Activated naive CD4-positive, alpha-beta T cell treated with anti-CD3 and anti-CD28 coated beads, Interleukin-2, amount 10 ng/mL, durations not matched to agents 7 days and 5 days (primary cell): ENCODE measurements around the gene LAMTOR4.

Experiments used
- CTCF ChIA-PET: fragments of 350-600 bp; sonication (Branson Sonifier 250); formaldehyde crosslinking; loops from one replicate; lab custom pipeline; 2021; ENCODE audit warnings: antibody characterized with exemption; lab: Charles Lee
- DNase-seq: peaks from one replicate; pipeline ENCODE4 v3.0.0-alpha.2; 2020
- H3K27ac Mint-ChIP-seq: one replicate; pipeline ENCODE4 v1.8.0; 2021; ENCODE audit warnings: mild to moderate bottlenecking, moderate library complexity, mixed read lengths
- H3K27me3 Mint-ChIP-seq: one replicate; pipeline ENCODE4 v1.8.0; 2021; ENCODE audit warnings: mild to moderate bottlenecking, mixed read lengths
- H3K36me3 Mint-ChIP-seq: one replicate; pipeline ENCODE4 v1.8.0; 2021; ENCODE audit warnings: mixed read lengths
- H3K4me1 Mint-ChIP-seq: one replicate; pipeline ENCODE4 v1.8.0; 2021; ENCODE audit warnings: mixed read lengths
- H3K4me3 Mint-ChIP-seq: one replicate; pipeline ENCODE4 v1.8.0; 2021; ENCODE audit warnings: mild to moderate bottlenecking, moderate library complexity, mixed read lengths
- H3K9me3 Mint-ChIP-seq: one replicate; pipeline ENCODE4 v1.8.0; 2021; ENCODE audit warnings: mixed read lengths

Gene LAMTOR4

DNA sequence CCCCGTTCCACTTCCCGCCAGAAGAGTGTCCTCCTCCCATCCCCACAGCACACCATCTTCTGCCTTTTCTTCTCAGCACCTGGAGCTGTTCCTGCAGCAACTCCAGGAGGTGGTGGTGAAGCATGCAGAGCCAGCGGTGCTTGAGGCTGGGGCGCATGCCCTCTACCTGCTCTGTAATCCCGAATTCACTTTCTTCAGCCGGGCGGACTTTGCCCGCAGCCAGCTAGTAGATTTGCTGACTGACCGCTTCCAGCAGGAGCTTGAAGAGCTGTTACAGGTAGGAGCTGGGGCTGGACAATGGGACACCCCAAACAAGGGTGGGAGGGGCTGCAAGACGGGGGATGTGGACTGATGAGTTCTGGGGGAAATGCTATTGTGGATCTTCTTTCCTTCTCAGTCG is 52.0 kb downstream of the LAMTOR4 start:
- H3K27ac Mint-ChIP-seq: no peak overlapping the region
- no peaks in the 10 kb centered on the region for H3K9me3 Mint-ChIP-seq
- H3K27me3 Mint-ChIP-seq: peaks cover 14% of the 10 kb centered on the region
- no peak overlapping the region for H3K4me3 Mint-ChIP-seq
- DNase-seq: no peak
- peaks cover 8% of the 10 kb centered on the region for H3K4me1 Mint-ChIP-seq
- CTCF ChIA-PET: interaction anchor here (1.0 to 2.8 kb wide), 3 partner anchors 10 to 68 kb away, joined by 3 to 12 read pairs (median 3); no protein-coding TSS in a partner anchor
- H3K36me3 Mint-ChIP-seq: peaks cover 14% of the 10 kb centered on the region
